Measurements from ENCODE around the gene SLC16A13. TPM values are rescaled to one million over a fixed set of nuclear protein-coding genes. Genes with fewer than 3 reads are reported as not detected.
"Not testable (repeated sequence)": the region's sequence is repeated elsewhere in the genome, so short reads cannot be mapped to it uniquely, and the experiment has no call there.

The SLC16A13 gene
- total and polyA plus RNA-seq, 2 donors from 2014 or later, result 6.5 to 11.6 TPM

- no peak for TF ChIP-seq CTCF (IDR thresholded peaks at IDR 0.05; ENCODE audit: borderline replicate concordance, extremely low read depth, insufficient read depth)
- Histone ChIP-seq H3K27me3 (ENCODE audit: control insufficient read depth, insufficient read depth, low read length) (peaks cover 3% of the 10 kb centered on the region), H3K27ac (ENCODE audit: low read depth in 2 of 2, low read length in 2 of 2) (no peak overlapping the region), H3K9me3 (ENCODE audit: control insufficient read depth in 2 of 3, insufficient read depth in 1 of 3, low read length in 3 of 3) (no peaks in the 10 kb centered on the region), H3K4me1 (ENCODE audit: control insufficient read depth in 2 of 3, insufficient read depth in 2 of 3, low read depth in 1 of 3, low read length in 3 of 3) (peaks cover 3 to 10% (median 10%) of the 10 kb centered on the region in 3 donors), H3K36me3 (ENCODE audit: control insufficient read depth in 2 of 3, insufficient read depth in 3 of 3, low read length in 3 of 3) (no peaks in the 10 kb centered on the region), H3K4me3 (ENCODE audit: low read length in 3 of 3) (no peak overlapping the region), H3K9ac (ENCODE audit: low read length in 3 of 3) (no peak overlapping the region)
- FAIRE-seq (no peak), DNase-seq (no peak)
- intact Hi-C loops (cut with DNase I), result no loop called here
Observed at GRCh38 chr17:7048968-7049367, 13.2 kb downstream of the SLC16A13 start.

- intact Hi-C loops (cut with DNase I), result loop anchor here (5.0 kb wide), 1 partner anchor 87 kb away; no protein-coding TSS in a partner anchor
- not testable (repeated sequence) for H3K4me1 ChIP-seq (ENCODE audit: control insufficient read depth in 2 of 3, insufficient read depth in 2 of 3, low read depth in 1 of 3, low read length in 3 of 3); H3K27ac ChIP-seq (ENCODE audit: low read depth in 2 of 2, low read length in 2 of 2); H3K9me3 ChIP-seq (ENCODE audit: control insufficient read depth in 2 of 3, insufficient read depth in 1 of 3, low read length in 3 of 3); H3K9ac ChIP-seq (ENCODE audit: low read length in 3 of 3); H3K4me3 ChIP-seq (ENCODE audit: low read length in 3 of 3); H3K27me3 ChIP-seq (ENCODE audit: control insufficient read depth, insufficient read depth, low read length); FAIRE-seq; H3K36me3 ChIP-seq (ENCODE audit: control insufficient read depth in 2 of 3, insufficient read depth in 3 of 3, low read length in 3 of 3); DNase-seq
Observed at GRCh38 chr17:7050583-7050982, 14.8 kb downstream of the SLC16A13 start.

- H3K9me3 ChIP-seq (ENCODE audit: control insufficient read depth in 2 of 3, insufficient read depth in 1 of 3, low read length in 3 of 3), result no peaks in the 10 kb centered on the region
- H3K4me3 ChIP-seq (ENCODE audit: low read length in 3 of 3), result no peak overlapping the region
- FAIRE-seq (no peak), DNase-seq (no peak)
- no peak for TF ChIP-seq CTCF (IDR thresholded peaks at IDR 0.05; ENCODE audit: borderline replicate concordance, extremely low read depth, insufficient read depth)
- no peaks in the 10 kb centered on the region for H3K27me3 ChIP-seq (ENCODE audit: control insufficient read depth, insufficient read depth, low read length)
- intact Hi-C loops (cut with DNase I), result no loop called here
- no peak overlapping the region for H3K9ac ChIP-seq (ENCODE audit: low read length in 3 of 3)
- H3K27ac ChIP-seq (ENCODE audit: low read depth in 2 of 2, low read length in 2 of 2), result no peak overlapping the region
- no peaks in the 10 kb centered on the region for H3K4me1 ChIP-seq (ENCODE audit: control insufficient read depth in 2 of 3, insufficient read depth in 2 of 3, low read depth in 1 of 3, low read length in 3 of 3)
- H3K36me3 ChIP-seq (ENCODE audit: control insufficient read depth in 2 of 3, insufficient read depth in 3 of 3, low read length in 3 of 3), result no peaks in the 10 kb centered on the region
Observed at GRCh38 chr17:7056386-7056785, 20.6 kb downstream of the SLC16A13 start.

GRCh38 chr17:7058831-7059447 is 23.1 kb downstream of the SLC16A13 start:
- Histone ChIP-seq H3K9ac (ENCODE audit: low read length in 3 of 3) (no peak overlapping the region), H3K4me1 (ENCODE audit: control insufficient read depth in 2 of 3, insufficient read depth in 2 of 3, low read depth in 1 of 3, low read length in 3 of 3) (no peaks in the 10 kb centered on the region), H3K27ac (ENCODE audit: low read depth in 2 of 2, low read length in 2 of 2) (no peak overlapping the region), H3K36me3 (ENCODE audit: control insufficient read depth in 2 of 3, insufficient read depth in 3 of 3, low read length in 3 of 3) (no peaks in the 10 kb centered on the region), H3K27me3 (ENCODE audit: control insufficient read depth, insufficient read depth, low read length) (no peaks in the 10 kb centered on the region), H3K4me3 (ENCODE audit: low read length in 3 of 3) (no peak overlapping the region), H3K9me3 (ENCODE audit: control insufficient read depth in 2 of 3, insufficient read depth in 1 of 3, low read length in 3 of 3) (no peaks in the 10 kb centered on the region)
- no peak for FAIRE-seq
- intact Hi-C loops (cut with DNase I), result no loop called here
- DNase-seq, result no peak
- no peak for TF ChIP-seq CTCF (IDR thresholded peaks at IDR 0.05; ENCODE audit: borderline replicate concordance, extremely low read depth, insufficient read depth)
